Activated CD4-positive, alpha-beta T cell treated with anti-CD3 and anti-CD28 coated beads, Interleukin-2, amount 10 ng/mL, durations not matched to agents 24 days and 14 days (primary cell): Measurements from ENCODE around the gene C14orf93. TPM values are rescaled to one million over a fixed set of nuclear protein-coding genes. Genes with fewer than 3 reads are reported as not detected.
"Not testable (repeated sequence)": the region's sequence is repeated elsewhere in the genome, so short reads cannot be mapped to it uniquely, and the experiment has no call there.

Source experiments
- DNase-seq: peaks from one replicate; pipeline ENCODE4 v3.0.0; 2022
- H3K27ac Mint-ChIP-seq: one replicate; pipeline ENCODE4 v1.8.0; 2022; ENCODE audit warnings: mild to moderate bottlenecking, mixed read lengths
- H3K27me3 Mint-ChIP-seq: one replicate; pipeline ENCODE4 v1.8.0; 2022; ENCODE audit warnings: mixed read lengths
- H3K36me3 Mint-ChIP-seq: one replicate; pipeline ENCODE4 v1.8.0; 2022; ENCODE audit warnings: low read depth, mild to moderate bottlenecking, mixed read lengths
- H3K4me1 Mint-ChIP-seq: one replicate; pipeline ENCODE4 v1.8.0; 2021; ENCODE audit warnings: mixed read lengths
- H3K4me3 Mint-ChIP-seq: one replicate; pipeline ENCODE4 v1.8.0; 2022; ENCODE audit warnings: mild to moderate bottlenecking, moderate library complexity, mixed read lengths
- H3K9me3 Mint-ChIP-seq: one replicate; pipeline ENCODE4 v1.8.0; 2021; ENCODE audit warnings: mixed read lengths
- intact Hi-C: fragments of 100-400 bp; cut with micrococcal nuclease; formaldehyde crosslinking; loops from one replicate; pipeline ENCODE4 v1.15.1; 2023
- total RNA-seq: library from RNA; stranded (reverse); gene quantifications from 2 replicates; pipeline ENCODE4 v1.2.3, GENCODE V29; 2022

C14orf93 gene
- total RNA-seq, 1 donor from 2014 or later, result 6.7 TPM

- H3K27me3 Mint-ChIP-seq, result no peaks in the 10 kb centered on the region
- no peak overlapping the region for H3K4me3 Mint-ChIP-seq
- no peaks in the 10 kb centered on the region for H3K9me3 Mint-ChIP-seq
- no peak for DNase-seq
- H3K27ac Mint-ChIP-seq, result no peak overlapping the region
- peaks cover 27% of the 10 kb centered on the region for H3K36me3 Mint-ChIP-seq
- intact Hi-C loops, result no loop called here
- H3K4me1 Mint-ChIP-seq, result peaks cover 37% of the 10 kb centered on the region
Observed at GRCh38 chr14:23020143-23021128, 10.5 kb upstream of the C14orf93 start.

- Mint-ChIP-seq H3K27ac (no peak overlapping the region), H3K36me3 (peaks cover 9% of the 10 kb centered on the region), H3K9me3 (no peaks in the 10 kb centered on the region), H3K4me1 (peaks cover 19% of the 10 kb centered on the region), H3K27me3 (no peaks in the 10 kb centered on the region), H3K4me3 (no peak overlapping the region)
- intact Hi-C loops, result no loop called here
- DNase-seq, result no peak
Observed at GRCh38 chr14:23018107-23018506, 8.2 kb upstream of the C14orf93 start.

GRCh38 chr14:23017091-23017490 lies 7.1 kb upstream of the C14orf93 start:
- intact Hi-C loops, result no loop called here
- H3K9me3 Mint-ChIP-seq, result no peaks in the 10 kb centered on the region
- H3K27ac Mint-ChIP-seq, result no peak overlapping the region
- no peak for DNase-seq
- H3K4me3 Mint-ChIP-seq, result no peak overlapping the region
- peaks cover 4% of the 10 kb centered on the region for H3K36me3 Mint-ChIP-seq
- peaks cover 14% of the 10 kb centered on the region for H3K4me1 Mint-ChIP-seq
- no peaks in the 10 kb centered on the region for H3K27me3 Mint-ChIP-seq

GRCh38 chr14:23015618-23016017 lies 5.7 kb upstream of the C14orf93 start:
- Mint-ChIP-seq H3K27me3 (no peaks in the 10 kb centered on the region), H3K27ac (peak overlapping the region; percentile 1), H3K36me3 (peaks cover 2% of the 10 kb centered on the region), H3K4me1 (peaks cover 8% of the 10 kb centered on the region), H3K4me3 (peak overlapping the region; percentile 42), H3K9me3 (no peaks in the 10 kb centered on the region)
- no peak for DNase-seq
- intact Hi-C loops, result no loop called here

GRCh38 chr14:23013749-23014054 lies 3.8 kb upstream of the C14orf93 start:
- intact Hi-C loops, DNase-seq, H3K27ac Mint-ChIP-seq, H3K36me3 Mint-ChIP-seq, H3K4me3 Mint-ChIP-seq, H3K27me3 Mint-ChIP-seq, H3K9me3 Mint-ChIP-seq: not testable (repeated sequence)
- peaks cover 16% of the 10 kb centered on the region for H3K4me1 Mint-ChIP-seq

GRCh38 chr14:23013054-23013748 lies 3.3 kb upstream of the C14orf93 start:
- Mint-ChIP-seq H3K27me3 (no peaks in the 10 kb centered on the region), H3K4me1 (peaks cover 20% of the 10 kb centered on the region), H3K4me3 (no peak overlapping the region), H3K36me3 (peaks cover 2% of the 10 kb centered on the region), H3K9me3 (no peaks in the 10 kb centered on the region), H3K27ac (no peak overlapping the region)
- intact Hi-C loops, result no loop called here
- no peak for DNase-seq

GRCh38 chr14:23009483-23009938 lies 432 bp downstream of the C14orf93 start:
- H3K36me3 Mint-ChIP-seq, result no peaks in the 10 kb centered on the region
- no peaks in the 10 kb centered on the region for H3K9me3 Mint-ChIP-seq
- peak overlapping the region; percentile 90 for H3K4me3 Mint-ChIP-seq
- peak; percentile 63 for DNase-seq
- peak overlapping the region; percentile 91 for H3K27ac Mint-ChIP-seq
- intact Hi-C loops, result loop anchor here (5.0 kb wide), 1 partner anchor 48 kb away; the partner anchor contains the start of gene CDH24
- H3K27me3 Mint-ChIP-seq, result no peaks in the 10 kb centered on the region
- H3K4me1 Mint-ChIP-seq, result peaks cover 36% of the 10 kb centered on the region

- peaks cover 36% of the 10 kb centered on the region for H3K4me1 Mint-ChIP-seq
- intact Hi-C loops, result loop anchor here (5.0 kb wide), 1 partner anchor 48 kb away; the partner anchor contains the start of gene CDH24
Observed at GRCh38 chr14:23008831-23009230, 1.1 kb downstream of the C14orf93 start.

GRCh38 chr14:23006544-23007419 lies 3.2 kb downstream of the C14orf93 start:
- no peaks in the 10 kb centered on the region for H3K36me3 Mint-ChIP-seq
- no peaks in the 10 kb centered on the region for H3K9me3 Mint-ChIP-seq
- H3K27ac Mint-ChIP-seq, result peak overlapping the region; percentile 95
- H3K4me1 Mint-ChIP-seq, result peaks cover 36% of the 10 kb centered on the region
- H3K4me3 Mint-ChIP-seq, result peak overlapping the region; percentile 92
- peak; percentile 99 for DNase-seq
- H3K27me3 Mint-ChIP-seq, result no peaks in the 10 kb centered on the region
- intact Hi-C loops, result loop anchor here (1.0 to 5.0 kb wide), 5 partner anchors 20 to 418 kb away; partner anchors contain the start of genes CDH24, DAD1 and LRP10

More at GRCh38 chr14:23008831-23009230, 1.1 kb downstream of the C14orf93 start:
- Mint-ChIP-seq H3K36me3 (no peaks in the 10 kb centered on the region), H3K27me3 (no peaks in the 10 kb centered on the region), H3K27ac (peak overlapping the region; percentile 95), H3K9me3 (no peaks in the 10 kb centered on the region), H3K4me3 (peak overlapping the region; percentile 90)
- DNase-seq, result no peak

- Mint-ChIP-seq H3K27me3 (no peaks in the 10 kb centered on the region), H3K4me3 (peak overlapping the region; percentile 92), H3K9me3 (no peaks in the 10 kb centered on the region), H3K36me3 (no peaks in the 10 kb centered on the region), H3K27ac (peak overlapping the region; percentile 95), H3K4me1 (peaks cover 34% of the 10 kb centered on the region)
- no peak for DNase-seq
- intact Hi-C loops, result loop anchor here (2.0 to 5.0 kb wide), 3 partner anchors 51 to 417 kb away; partner anchors contain the start of genes CDH24, DAD1 and LRP10
Observed at GRCh38 chr14:23006188-23006534, 3.8 kb downstream of the C14orf93 start.

- Mint-ChIP-seq H3K36me3 (no peaks in the 10 kb centered on the region), H3K9me3 (no peaks in the 10 kb centered on the region), H3K27ac (peak overlapping the region; percentile 95), H3K4me3 (peak overlapping the region; percentile 92), H3K27me3 (no peaks in the 10 kb centered on the region), H3K4me1 (peaks cover 34% of the 10 kb centered on the region)
- intact Hi-C loops, result loop anchor here (2.0 to 5.0 kb wide), 3 partner anchors 52 to 417 kb away; partner anchors contain the start of genes CDH24, DAD1 and LRP10
- DNase-seq, result no peak
Observed at GRCh38 chr14:23005451-23006187, 4.3 kb downstream of the C14orf93 start.

GRCh38 chr14:23004274-23004673 lies 5.7 kb downstream of the C14orf93 start:
- H3K4me3 Mint-ChIP-seq, H3K27ac Mint-ChIP-seq, H3K27me3 Mint-ChIP-seq, intact Hi-C loops, DNase-seq, H3K9me3 Mint-ChIP-seq, H3K36me3 Mint-ChIP-seq: not testable (repeated sequence)
- H3K4me1 Mint-ChIP-seq, result peaks cover 30% of the 10 kb centered on the region

- Mint-ChIP-seq H3K9me3 (no peaks in the 10 kb centered on the region), H3K27me3 (no peaks in the 10 kb centered on the region), H3K4me3 (no peak overlapping the region), H3K4me1 (peaks cover 20% of the 10 kb centered on the region), H3K36me3 (no peaks in the 10 kb centered on the region), H3K27ac (no peak overlapping the region)
- intact Hi-C loops, result no loop called here
- no peak for DNase-seq
Observed at GRCh38 chr14:23002592-23002991, 7.4 kb downstream of the C14orf93 start.
